Neural progenitor cell (in vitro differentiated cells): Measurements from ENCODE around the gene CCNO. TPM values are rescaled to one million over a fixed set of nuclear protein-coding genes. Genes with fewer than 3 reads are reported as not detected.

Source experiments
- DNase-seq: peaks from one replicate; pipeline ENCODE4 v3.0.0-alpha.2; 2016; ENCODE audit warnings: low spot score
- H2AFZ ChIP-seq: fragments of 200-600 bp; sonication (generic); replicated peaks from 2 replicates; pipeline ENCODE4 v1.6.1; 2016; ENCODE audit warnings: antibody characterized with exemption
- H3F3A ChIP-seq: fragments of 200-600 bp; sonication (generic); 2 replicates; pipeline ENCODE4 v1.6.1; 2016; ENCODE audit warnings: antibody characterized with exemption, low read depth
- H3K27ac ChIP-seq: fragments of 200-600 bp; sonication (generic); 2 replicates; pipeline ENCODE4 v1.5.1; 2016; ENCODE audit warnings: mild to moderate bottlenecking
- H3K27me3 ChIP-seq: fragments of 200-600 bp; sonication (generic); 2 replicates; pipeline ENCODE4 v1.6.1; 2016; ENCODE audit warnings: mild to moderate bottlenecking, moderate library complexity
- H3K36me3 ChIP-seq: fragments of 200-600 bp; sonication (generic); 2 replicates; pipeline ENCODE4 v1.5.1; 2016
- H3K4me1 ChIP-seq: fragments of 200-600 bp; sonication (generic); 2 replicates; pipeline ENCODE4 v1.6.1; 2016; ENCODE audit warnings: mixed run types
- H3K4me2 ChIP-seq: fragments of 200-600 bp; sonication (generic); 2 replicates; pipeline ENCODE4 v1.6.1; 2016
- H3K4me3 ChIP-seq: fragments of 200-600 bp; sonication (generic); 2 replicates; pipeline ENCODE4 v1.5.1; 2016
- H3K79me2 ChIP-seq: fragments of 200-600 bp; sonication (generic); 2 replicates; pipeline ENCODE4 v1.6.1; 2016; ENCODE audit warnings: low read depth
- H3K9ac ChIP-seq: fragments of 200-600 bp; sonication (generic); 2 replicates; pipeline ENCODE4 v1.6.1; 2016
- H3K9me3 ChIP-seq: fragments of 200-600 bp; sonication (generic); 2 replicates; pipeline ENCODE4 v1.5.1; 2016; ENCODE audit warnings: low read depth
- H4K20me1 ChIP-seq: fragments of 200-600 bp; sonication (generic); 2 replicates; pipeline ENCODE4 v1.6.1; 2016; ENCODE audit warnings: low read depth
- H3K27ac Mint-ChIP-seq: 3 replicates; pipeline ENCODE4 v1.8.0; 2021; ENCODE audit warnings: mixed read lengths
- H3K27me3 Mint-ChIP-seq: 2 replicates; pipeline ENCODE4 v1.8.0; 2022; ENCODE audit warnings: low read depth, mild to moderate bottlenecking, inconsistent platforms, moderate library complexity, mixed read lengths; ENCODE audit not compliant: insufficient read depth
- H3K36me3 Mint-ChIP-seq: 3 replicates; pipeline ENCODE4 v1.8.0; 2021; ENCODE audit warnings: mixed read lengths
- H3K4me1 Mint-ChIP-seq: 3 replicates; pipeline ENCODE4 v1.8.0; 2021; ENCODE audit warnings: mixed read lengths
- H3K4me3 Mint-ChIP-seq: 3 replicates; pipeline ENCODE4 v1.8.0; 2021; ENCODE audit warnings: mild to moderate bottlenecking, moderate library complexity, mixed read lengths
- H3K9me3 Mint-ChIP-seq: 3 replicates; pipeline ENCODE4 v1.8.0; 2020; ENCODE audit warnings: mixed read lengths
- CTCF ChIP-seq: fragments of 200-600 bp; sonication (generic); IDR thresholded peaks from 2 replicates; pipeline ENCODE4 v1.5.1; 2017; ENCODE audit warnings: antibody characterized with exemption, mild to moderate bottlenecking
- EZH2 ChIP-seq: fragments of 200-600 bp; sonication (generic); IDR thresholded peaks from 2 replicates; pipeline ENCODE4 v1.6.1; 2017; ENCODE audit warnings: antibody characterized with exemption, mild to moderate bottlenecking, moderate library complexity
- EZH2phosphoT487 ChIP-seq: fragments of 200-600 bp; sonication (generic); IDR thresholded peaks from 2 replicates; pipeline ENCODE4 v1.6.1; 2017; ENCODE audit warnings: antibody characterized with exemption
- total RNA-seq: library from RNA; depleted of rRNA; stranded (reverse); fragments of >200 nt; gene quantifications from 2 replicates; pipeline ENCODE4 v1.2.3, GENCODE V29; 2015; ENCODE audit warnings: low replicate concordance

The CCNO gene
- total RNA-seq = 0.93 TPM in 1 of 2 replicates, not detected in the other

GRCh38 chr5:55232985-55233928, at the start of gene CCNO:
Gene CCNO, minus strand, starts transcription at chr5:55233608. Its CDS starts 85 bp downstream, at chr5:55233523.
- H3K27me3 ChIP-seq = peaks cover 100% of the 10 kb centered on the region
- H3K4me3 ChIP-seq = peak within 1 kb of the TSS; percentile 58
- H4K20me1 ChIP-seq = peaks cover 41% of the 10 kb centered on the region
- no peak for TF ChIP-seq CTCF
- TF ChIP-seq EZH2phosphoT487 = no peak
- TF ChIP-seq EZH2 = no peak
- H3K79me2 ChIP-seq = no peaks in the 10 kb centered on the region
- peaks cover 29% of the 10 kb centered on the region for H3K4me1 Mint-ChIP-seq
- no peaks in the 10 kb centered on the region for H3K36me3 ChIP-seq
- H3K9me3 Mint-ChIP-seq = no peaks in the 10 kb centered on the region
- H3K9me3 ChIP-seq = no peaks in the 10 kb centered on the region
- H3K4me3 Mint-ChIP-seq = peak within 1 kb of the TSS; percentile 93
- no peak within 1 kb of the TSS for H3K9ac ChIP-seq
- H3K27ac ChIP-seq = no peak within 1 kb of the TSS
- H3K27ac Mint-ChIP-seq = no peak within 1 kb of the TSS
- H3K4me1 ChIP-seq = peaks cover 18% of the 10 kb centered on the region
- H3K4me2 ChIP-seq = peak within 1 kb of the TSS; percentile 87
- peaks cover 61% of the 10 kb centered on the region for H3K27me3 Mint-ChIP-seq
- peaks cover 35% of the 10 kb centered on the region for H3F3A ChIP-seq
- peak within 1 kb of the TSS; percentile 88 for H2AFZ ChIP-seq
- DNase-seq = peak; percentile 96
- no peaks in the 10 kb centered on the region for H3K36me3 Mint-ChIP-seq

- Histone ChIP-seq H3K27me3 (no peaks in the 10 kb centered on the region), H3K4me1 (no peaks in the 10 kb centered on the region), H2AFZ (no peak overlapping the region), H3K9ac (no peak overlapping the region), H3K9me3 (no peaks in the 10 kb centered on the region), H3K4me2 (no peak overlapping the region), H4K20me1 (no peaks in the 10 kb centered on the region), H3F3A (no peaks in the 10 kb centered on the region), H3K79me2 (no peaks in the 10 kb centered on the region), H3K27ac (no peak overlapping the region), H3K36me3 (peaks cover 18% of the 10 kb centered on the region), H3K4me3 (no peak overlapping the region)
- Mint-ChIP-seq H3K9me3 (no peaks in the 10 kb centered on the region), H3K4me3 (no peak overlapping the region), H3K27me3 (peaks cover 2% of the 10 kb centered on the region), H3K4me1 (no peaks in the 10 kb centered on the region), H3K27ac (no peak overlapping the region), H3K36me3 (peaks cover 23% of the 10 kb centered on the region)
- no peak for DNase-seq
- TF ChIP-seq CTCF = no peak
- no peak for TF ChIP-seq EZH2
- no peak for TF ChIP-seq EZH2phosphoT487
Measured at GRCh38 chr5:55278778-55279177, 45.4 kb upstream of the CCNO start.

GRCh38 chr5:55276771-55277170, 43.4 kb upstream of the CCNO start:
- Histone ChIP-seq H3F3A (no peaks in the 10 kb centered on the region), H3K4me3 (no peak overlapping the region), H3K9ac (no peak overlapping the region), H3K4me1 (no peaks in the 10 kb centered on the region), H4K20me1 (no peaks in the 10 kb centered on the region), H3K27me3 (no peaks in the 10 kb centered on the region), H3K9me3 (no peaks in the 10 kb centered on the region), H3K36me3 (peaks cover 18% of the 10 kb centered on the region), H3K79me2 (no peaks in the 10 kb centered on the region), H2AFZ (no peak overlapping the region), H3K4me2 (no peak overlapping the region), H3K27ac (no peak overlapping the region)
- TF ChIP-seq EZH2phosphoT487 = no peak
- no peak for TF ChIP-seq CTCF
- TF ChIP-seq EZH2 = no peak
- no peaks in the 10 kb centered on the region for H3K4me1 Mint-ChIP-seq
- DNase-seq = no peak
- H3K27ac Mint-ChIP-seq = no peak overlapping the region
- peaks cover 2% of the 10 kb centered on the region for H3K27me3 Mint-ChIP-seq
- no peaks in the 10 kb centered on the region for H3K9me3 Mint-ChIP-seq
- H3K4me3 Mint-ChIP-seq = no peak overlapping the region
- H3K36me3 Mint-ChIP-seq = peaks cover 22% of the 10 kb centered on the region
